Middle frontal gyrus (tissue), 1 donor: ENCODE data around the gene CCDC141.
"Not testable (repeated sequence)": the region's sequence is repeated elsewhere in the genome, so short reads cannot be mapped to it uniquely, and the experiment has no call there.

Experiments
- DNase-seq: peaks from one replicate; pipeline ENCODE4 v3.0.0-alpha.2; 2015; ENCODE audit warnings: low spot score; ENCODE audit errors: extremely low spot score

CCDC141 gene

GRCh38 chr2:179045602-179046001 lies 4.3 kb downstream of the CCDC141 start:
- not testable (repeated sequence) for DNase-seq

- no peak for DNase-seq
Observed at GRCh38 chr2:179044500-179044899, 5.4 kb downstream of the CCDC141 start.

- no peak for DNase-seq
Observed at GRCh38 chr2:179037807-179038206, 12.1 kb downstream of the CCDC141 start.

- no peak for DNase-seq
Observed at GRCh38 chr2:179036353-179036905, 13.5 kb downstream of the CCDC141 start.

- no peak for DNase-seq
Observed at GRCh38 chr2:179031731-179032408, 18.1 kb downstream of the CCDC141 start.

- DNase-seq = no peak
Observed at GRCh38 chr2:179024445-179024844, 25.5 kb downstream of the CCDC141 start.

- DNase-seq = no peak
Observed at GRCh38 chr2:179022685-179023084, 27.3 kb downstream of the CCDC141 start.

- DNase-seq = no peak
Observed at GRCh38 chr2:179021258-179021657, 28.7 kb downstream of the CCDC141 start.

- DNase-seq = no peak
Observed at GRCh38 chr2:179020156-179020750, 29.7 kb downstream of the CCDC141 start.

GRCh38 chr2:179019260-179019659 lies 30.7 kb downstream of the CCDC141 start:
- no peak for DNase-seq

- DNase-seq = no peak
Observed at GRCh38 chr2:179017773-179018357, 32.1 kb downstream of the CCDC141 start.

GRCh38 chr2:179014189-179014588 lies 35.7 kb downstream of the CCDC141 start:
- DNase-seq = not testable (repeated sequence)

GRCh38 chr2:179005976-179006375 lies 44.0 kb downstream of the CCDC141 start:
- DNase-seq = no peak

GRCh38 chr2:178999476-178999875 lies 50.5 kb downstream of the CCDC141 start:
- no peak for DNase-seq

GRCh38 chr2:178998539-178998938 lies 51.4 kb downstream of the CCDC141 start:
- DNase-seq = no peak

- DNase-seq = no peak
Observed at GRCh38 chr2:178997477-178997876, 52.5 kb downstream of the CCDC141 start.

GRCh38 chr2:178997067-178997466 lies 52.9 kb downstream of the CCDC141 start:
- DNase-seq = no peak

GRCh38 chr2:178994264-178994663 lies 55.7 kb downstream of the CCDC141 start:
- no peak for DNase-seq

GRCh38 chr2:178993788-178994187 lies 56.1 kb downstream of the CCDC141 start:
- DNase-seq = no peak

GRCh38 chr2:178992719-178993118 lies 57.2 kb downstream of the CCDC141 start:
- DNase-seq = not testable (repeated sequence)

- no peak for DNase-seq
Observed at GRCh38 chr2:178990533-178991241, 59.2 kb downstream of the CCDC141 start.

GRCh38 chr2:178989424-178989823 lies 60.5 kb downstream of the CCDC141 start:
- DNase-seq = not testable (repeated sequence)
